Measurements from ENCODE around the gene B4GALT7. TPM values are rescaled to one million over a fixed set of nuclear protein-coding genes. Genes with fewer than 3 reads are reported as not detected.
"Not testable (repeated sequence)": the region's sequence is repeated elsewhere in the genome, so short reads cannot be mapped to it uniquely, and the experiment has no call there.

Gene B4GALT7
- total RNA-seq, 4 donors from 2014 or later, result 13.6 to 41.1 (median 29.8) TPM

GRCh38 chr5:177612215-177612673 lies 12.3 kb downstream of the B4GALT7 start:
- TF ChIP-seq CTCF (IDR thresholded peaks at IDR 0.05) (no peak), EP300 (IDR thresholded peaks at IDR 0.05) (no peak), POLR2A (IDR thresholded peaks at IDR 0.05) (no peak)
- WGBS, 2 donors, result 80 to 85% methylated on average over 6 of the region's 6 CpGs
- no peak overlapping the region for H3K27ac ChIP-seq
- H3K4me3 ChIP-seq, result no peak overlapping the region
- H3K27me3 ChIP-seq, result no peaks in the 10 kb centered on the region
- H3K4me1 ChIP-seq, result peaks cover 0 to 7% (median under 1%) of the 10 kb centered on the region in 4 donors
- no peak for DNase-seq (ENCODE audit: low spot score in 2 of 2)
- peaks cover 0 to 46% (median 0%) of the 10 kb centered on the region in 3 donors for H3K36me3 ChIP-seq
- H3K9me3 ChIP-seq, result peaks cover 0 to under 1% (median 0%) of the 10 kb centered on the region in 4 donors

- DNase-seq (ENCODE audit: low spot score in 2 of 2), result no peak
- Histone ChIP-seq H3K27me3 (no peaks in the 10 kb centered on the region), H3K9me3 (peaks cover 0 to 3% (median 0%) of the 10 kb centered on the region in 4 donors), H3K4me1 (no peaks in the 10 kb centered on the region), H3K27ac (no peak overlapping the region), H3K36me3 (peaks cover 0 to 87% (median 13%) of the 10 kb centered on the region in 3 donors), H3K4me3 (no peak overlapping the region)
- 81 to 96% methylated on average over 2 of the region's 2 CpGs for WGBS, 2 donors
- TF ChIP-seq POLR2A (IDR thresholded peaks at IDR 0.05), result no peak
- no peak for TF ChIP-seq EP300 (IDR thresholded peaks at IDR 0.05)
- TF ChIP-seq CTCF (IDR thresholded peaks at IDR 0.05), result no peak
These were observed 20.6 kb downstream of the B4GALT7 start for GRCh38 chr5:177620560-177620959.

- H3K27ac ChIP-seq; H3K4me1 ChIP-seq; H3K9me3 ChIP-seq; H3K27me3 ChIP-seq; H3K4me3 ChIP-seq; DNase-seq (ENCODE audit: low spot score in 2 of 2): not testable (repeated sequence)
- 96 to 97% methylated on average over 10 of the region's 10 CpGs for WGBS, 2 donors
- peaks cover 0 to 77% (median 0%) of the 10 kb centered on the region in 3 donors for H3K36me3 ChIP-seq
These were observed 24.2 kb downstream of the B4GALT7 start for GRCh38 chr5:177624172-177624571.

- not testable (repeated sequence) for H3K27ac ChIP-seq; H3K27me3 ChIP-seq; H3K9me3 ChIP-seq; H3K4me1 ChIP-seq; DNase-seq (ENCODE audit: low spot score in 2 of 2); H3K4me3 ChIP-seq
- H3K36me3 ChIP-seq, result peaks cover 0 to 24% (median 0%) of the 10 kb centered on the region in 3 donors
These were observed 30.3 kb downstream of the B4GALT7 start for GRCh38 chr5:177630186-177630585.

- H3K9me3 ChIP-seq; H3K36me3 ChIP-seq; H3K4me1 ChIP-seq; H3K27me3 ChIP-seq; H3K27ac ChIP-seq; DNase-seq (ENCODE audit: low spot score in 2 of 2); H3K4me3 ChIP-seq: not testable (repeated sequence)
- WGBS, 2 donors, result 97 to 100% methylated on average over 3 of the region's 3 CpGs
These were observed 35.0 kb downstream of the B4GALT7 start for GRCh38 chr5:177634912-177635311.

GRCh38 chr5:177645462-177645861 lies 45.5 kb downstream of the B4GALT7 start:
- H3K9me3 ChIP-seq; H3K27me3 ChIP-seq; H3K4me1 ChIP-seq; H3K27ac ChIP-seq; DNase-seq (ENCODE audit: low spot score in 2 of 2); H3K4me3 ChIP-seq: not testable (repeated sequence)
- WGBS, 2 donors, result 67% methylated on average over 1 of the region's 1 CpG; no CpG with 5 or more reads in 1 of the 2 donors
- H3K36me3 ChIP-seq, result peaks cover 0 to 13% (median 0%) of the 10 kb centered on the region in 3 donors

- H3K27me3 ChIP-seq; DNase-seq (ENCODE audit: low spot score in 2 of 2); H3K4me3 ChIP-seq; H3K4me1 ChIP-seq; H3K27ac ChIP-seq; H3K9me3 ChIP-seq: not testable (repeated sequence)
- peaks cover 0 to 13% (median 0%) of the 10 kb centered on the region in 3 donors for H3K36me3 ChIP-seq
- WGBS, 2 donors, result 95 to 96% methylated on average over 2 of the region's 2 CpGs
These were observed 51.3 kb downstream of the B4GALT7 start for GRCh38 chr5:177651235-177651634.

GRCh38 chr5:177657846-177658245 lies 57.9 kb downstream of the B4GALT7 start:
- not testable (repeated sequence) for H3K9me3 ChIP-seq; H3K27me3 ChIP-seq; H3K4me3 ChIP-seq; H3K4me1 ChIP-seq; DNase-seq (ENCODE audit: low spot score in 2 of 2); H3K36me3 ChIP-seq; H3K27ac ChIP-seq
- 28% methylated on average over 2 of the region's 2 CpGs; no CpG with 5 or more reads in 1 of the 2 donors for WGBS, 2 donors

- WGBS, 2 donors, result 58 to 87% methylated on average over 3 of the region's 3 CpGs
- not testable (repeated sequence) for H3K36me3 ChIP-seq, H3K9me3 ChIP-seq
These were observed 58.6 kb downstream of the B4GALT7 start for GRCh38 chr5:177658542-177658941.

More at GRCh38 chr5:177658542-177658941, 58.6 kb downstream of the B4GALT7 start:
- H3K27me3 ChIP-seq; H3K4me1 ChIP-seq; H3K4me3 ChIP-seq; DNase-seq (ENCODE audit: low spot score in 2 of 2); H3K27ac ChIP-seq: not testable (repeated sequence)

All from tibial nerve (tissue), 4 donors.